Measurements from ENCODE around the gene SYTL4.

Gene SYTL4

DNA sequence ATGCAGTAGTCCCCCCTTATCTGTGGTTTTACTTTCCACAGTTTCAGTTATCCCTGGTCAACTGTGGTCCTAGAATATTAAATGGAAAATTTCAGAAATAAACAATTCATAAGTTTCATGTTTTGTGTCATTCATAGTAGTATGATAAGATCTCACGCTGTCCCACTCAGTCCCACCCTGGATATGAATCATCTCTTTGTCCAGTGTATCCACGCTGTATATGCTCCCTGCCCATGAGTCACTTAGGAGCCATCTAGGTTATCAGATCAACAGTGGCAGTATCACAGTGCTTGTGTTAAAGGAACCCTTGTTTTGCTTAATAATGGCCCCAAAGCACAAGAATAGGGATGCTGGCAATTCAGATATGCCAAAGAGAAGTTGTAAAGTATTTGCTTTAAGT, 16.2 kb upstream of the SYTL4 start:
- no CpG with 5 or more reads among the region's 2 CpGs for WGBS, 2 donors (ENCODE audit: extremely low coverage in 2 of 2, insufficient read length in 2 of 2, insufficient replicate concordance in 1 of 2)
- no peak overlapping the region for H2BK15ac ChIP-seq (ENCODE audit: low read length)
- no peak overlapping the region for H2BK120ac ChIP-seq (ENCODE audit: low read depth, low read length)
- H3K27me3 ChIP-seq (ENCODE audit: control insufficient read depth in 3 of 3, insufficient read depth in 3 of 3, low read depth in 1 of 3, low read length in 3 of 3), result peaks cover 0 to 15% (median 0%) of the 10 kb centered on the region in 3 experiments
- H3K23ac ChIP-seq (ENCODE audit: low read depth, low read length, poor library complexity), result no peak overlapping the region
- H3K4me1 ChIP-seq (ENCODE audit: control insufficient read depth in 2 of 2, insufficient read depth in 1 of 2, low read depth in 1 of 2, low read length in 2 of 2), result peaks cover 0 to 2% of the 10 kb centered on the region in 2 donors
- H3K4me2 ChIP-seq (ENCODE audit: insufficient read depth, low read length, poor library complexity, severe bottlenecking), result no peak overlapping the region
- no peak overlapping the region for H3K27ac ChIP-seq (replicated peaks; ENCODE audit: low read length)
- no peak overlapping the region for H4K91ac ChIP-seq (ENCODE audit: low read depth, low read length, poor library complexity)
- no peak overlapping the region for H4K8ac ChIP-seq (ENCODE audit: low read depth, low read length)
- no peak overlapping the region for H2BK12ac ChIP-seq (ENCODE audit: low read length)
- no peaks in the 10 kb centered on the region for H3K9me3 ChIP-seq (replicated peaks in 1 of 2; ENCODE audit: control insufficient read depth in 2 of 2, insufficient read depth in 1 of 2, low read depth in 1 of 2, low read length in 2 of 2)
- H3K18ac ChIP-seq (ENCODE audit: low read length), result no peak overlapping the region
- H2AK5ac ChIP-seq (ENCODE audit: low read depth, low read length), result no peak overlapping the region
- no peaks in the 10 kb centered on the region for H3K79me1 ChIP-seq (ENCODE audit: low read depth, low read length)
- no peak overlapping the region for H3K4me3 ChIP-seq (ENCODE audit: low read length in 2 of 2)
- H3K36me3 ChIP-seq (replicated peaks in 1 of 2; ENCODE audit: control insufficient read depth in 2 of 2, insufficient read depth in 2 of 2, low read length in 2 of 2), result no peaks in the 10 kb centered on the region
- no peak overlapping the region for H2AFZ ChIP-seq (ENCODE audit: low read length)
- H3K9ac ChIP-seq (ENCODE audit: low read depth, low read length, poor library complexity), result no peak overlapping the region
- H3K14ac ChIP-seq (ENCODE audit: low read length), result no peak overlapping the region
- no peak overlapping the region for H3K4ac ChIP-seq (ENCODE audit: low read length)
- no peak overlapping the region for H2BK5ac ChIP-seq (ENCODE audit: low read length)
- DNase-seq (ENCODE audit: low spot score), result no peak

DNA sequence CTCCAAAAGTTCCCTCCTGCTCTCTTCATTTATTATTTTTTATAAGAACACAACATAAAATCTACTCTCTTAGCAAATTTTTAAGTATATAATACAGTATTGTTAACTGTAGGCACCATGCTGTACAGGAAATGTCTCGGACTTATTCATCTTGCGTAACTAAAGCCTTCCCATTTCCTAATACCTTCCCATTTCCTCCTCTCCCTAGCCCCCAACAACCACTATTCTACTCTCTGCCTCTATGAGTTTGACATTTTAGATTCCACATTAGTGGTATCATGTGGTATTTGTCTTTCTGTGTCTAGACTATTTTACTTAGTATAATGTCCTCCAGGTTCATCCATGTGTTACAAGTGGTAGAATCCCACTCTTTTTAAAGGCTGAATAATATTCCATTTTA, 15.8 kb upstream of the SYTL4 start:
- Histone ChIP-seq H3K23ac (ENCODE audit: low read depth, low read length, poor library complexity) (no peak overlapping the region), H4K91ac (ENCODE audit: low read depth, low read length, poor library complexity) (no peak overlapping the region), H3K4ac (ENCODE audit: low read length) (no peak overlapping the region), H2BK15ac (ENCODE audit: low read length) (no peak overlapping the region), H2BK12ac (ENCODE audit: low read length) (no peak overlapping the region), H3K9ac (ENCODE audit: low read depth, low read length, poor library complexity) (no peak overlapping the region), H3K9me3 (replicated peaks in 1 of 2; ENCODE audit: control insufficient read depth in 2 of 2, insufficient read depth in 1 of 2, low read depth in 1 of 2, low read length in 2 of 2) (no peaks in the 10 kb centered on the region), H3K14ac (ENCODE audit: low read length) (no peak overlapping the region), H3K79me1 (ENCODE audit: low read depth, low read length) (no peaks in the 10 kb centered on the region), H3K18ac (ENCODE audit: low read length) (no peak overlapping the region), H2AFZ (ENCODE audit: low read length) (no peak overlapping the region), H4K8ac (ENCODE audit: low read depth, low read length) (no peak overlapping the region), H2BK5ac (ENCODE audit: low read length) (no peak overlapping the region), H3K27ac (replicated peaks; ENCODE audit: low read length) (no peak overlapping the region), H2AK5ac (ENCODE audit: low read depth, low read length) (no peak overlapping the region), H3K4me1 (ENCODE audit: control insufficient read depth in 2 of 2, insufficient read depth in 1 of 2, low read depth in 1 of 2, low read length in 2 of 2) (peaks cover 0 to 2% of the 10 kb centered on the region in 2 donors), H2BK120ac (ENCODE audit: low read depth, low read length) (no peak overlapping the region), H3K27me3 (ENCODE audit: control insufficient read depth in 3 of 3, insufficient read depth in 3 of 3, low read depth in 1 of 3, low read length in 3 of 3) (peaks cover 0 to 19% (median 0%) of the 10 kb centered on the region in 3 experiments), H3K36me3 (replicated peaks in 1 of 2; ENCODE audit: control insufficient read depth in 2 of 2, insufficient read depth in 2 of 2, low read length in 2 of 2) (no peaks in the 10 kb centered on the region), H3K4me2 (ENCODE audit: insufficient read depth, low read length, poor library complexity, severe bottlenecking) (no peak overlapping the region), H3K4me3 (ENCODE audit: low read length in 2 of 2) (no peak overlapping the region)
- DNase-seq (ENCODE audit: low spot score), result no peak
- WGBS, 2 donors (ENCODE audit: extremely low coverage in 2 of 2, insufficient read length in 2 of 2, insufficient replicate concordance in 1 of 2), result no CpG with 5 or more reads among the region's 2 CpGs

DNA sequence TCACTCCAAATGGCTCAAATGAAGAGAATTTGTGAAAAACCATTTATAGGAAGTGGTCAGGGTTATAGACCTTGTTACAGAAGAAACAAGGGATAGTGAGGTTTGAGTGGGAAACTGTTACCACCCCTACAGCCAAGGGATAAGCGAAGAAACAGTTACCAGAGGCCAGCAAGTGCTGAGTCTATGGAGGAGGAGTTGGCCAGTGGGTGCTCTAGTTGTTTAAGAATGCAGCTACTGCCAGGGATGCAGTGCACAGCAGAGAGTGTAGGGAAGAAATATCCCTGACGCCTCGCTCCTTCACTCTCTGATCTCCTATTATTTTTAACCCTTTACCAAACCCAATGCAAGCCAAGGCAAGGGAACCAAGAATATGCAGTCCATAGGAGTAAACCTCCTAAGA, 15.2 kb upstream of the SYTL4 start:
- peaks cover 0 to 2% of the 10 kb centered on the region in 2 donors for H3K4me1 ChIP-seq (ENCODE audit: control insufficient read depth in 2 of 2, insufficient read depth in 1 of 2, low read depth in 1 of 2, low read length in 2 of 2)
- WGBS, 2 donors (ENCODE audit: extremely low coverage in 2 of 2, insufficient read length in 2 of 2, insufficient replicate concordance in 1 of 2), result no CpG with 5 or more reads among the region's 3 CpGs

DNA sequence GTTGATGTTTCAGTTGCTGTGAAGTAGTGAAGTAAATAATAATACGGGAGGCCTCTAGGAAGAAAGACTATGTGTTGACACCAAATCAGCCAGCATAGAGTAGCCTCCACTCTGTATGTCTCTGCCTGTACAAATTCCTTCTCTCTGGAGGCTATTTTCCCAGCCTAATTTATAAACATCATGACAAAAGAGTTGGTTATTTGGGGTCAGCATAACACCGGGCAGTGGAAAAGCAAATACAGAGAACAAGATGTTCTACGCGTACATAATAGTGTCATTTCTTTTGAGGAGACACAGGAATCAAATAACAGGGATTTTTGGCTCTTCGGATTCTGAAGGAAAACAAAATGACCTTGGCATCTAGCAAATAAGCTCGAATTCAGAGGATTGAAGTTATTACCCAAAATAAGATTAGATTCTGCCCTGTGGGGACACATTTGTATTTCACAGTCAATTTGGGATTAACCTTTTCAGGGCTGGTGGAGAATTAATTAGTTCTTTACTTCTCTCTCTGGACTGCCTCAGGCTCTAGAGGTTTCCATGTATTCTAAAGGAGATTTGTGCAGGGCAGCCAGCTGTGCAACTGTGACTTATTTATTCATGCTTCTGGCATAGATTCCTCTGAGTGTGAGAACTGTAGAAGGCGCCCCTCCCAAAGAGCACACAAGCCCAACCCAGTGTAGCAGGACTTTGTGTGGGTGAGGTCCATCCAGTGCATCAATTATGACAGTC, 14.1 kb upstream of the SYTL4 start:
- no peak for DNase-seq (ENCODE audit: low spot score)
- no peak overlapping the region for H2BK120ac ChIP-seq (ENCODE audit: low read depth, low read length)
- H2BK12ac ChIP-seq (ENCODE audit: low read length), result no peak overlapping the region
- H3K9ac ChIP-seq (ENCODE audit: low read depth, low read length, poor library complexity), result no peak overlapping the region
- H2BK5ac ChIP-seq (ENCODE audit: low read length), result no peak overlapping the region
- H3K14ac ChIP-seq (ENCODE audit: low read length), result no peak overlapping the region
- H4K8ac ChIP-seq (ENCODE audit: low read depth, low read length), result no peak overlapping the region
- H3K23ac ChIP-seq (ENCODE audit: low read depth, low read length, poor library complexity), result no peak overlapping the region
- H2AK5ac ChIP-seq (ENCODE audit: low read depth, low read length), result no peak overlapping the region
- no peak overlapping the region for H4K91ac ChIP-seq (ENCODE audit: low read depth, low read length, poor library complexity)
- peaks cover 0 to 2% of the 10 kb centered on the region in 2 donors for H3K4me1 ChIP-seq (ENCODE audit: control insufficient read depth in 2 of 2, insufficient read depth in 1 of 2, low read depth in 1 of 2, low read length in 2 of 2)
- no peak overlapping the region for H3K27ac ChIP-seq (replicated peaks; ENCODE audit: low read length)
- H3K4me2 ChIP-seq (ENCODE audit: insufficient read depth, low read length, poor library complexity, severe bottlenecking), result no peak overlapping the region
- H3K18ac ChIP-seq (ENCODE audit: low read length), result no peak overlapping the region
- no peak overlapping the region for H3K4me3 ChIP-seq (ENCODE audit: low read length in 2 of 2)
- H3K79me1 ChIP-seq (ENCODE audit: low read depth, low read length), result no peaks in the 10 kb centered on the region
- no peaks in the 10 kb centered on the region for H3K9me3 ChIP-seq (replicated peaks in 1 of 2; ENCODE audit: control insufficient read depth in 2 of 2, insufficient read depth in 1 of 2, low read depth in 1 of 2, low read length in 2 of 2)
- no peak overlapping the region for H2BK15ac ChIP-seq (ENCODE audit: low read length)
- H3K4ac ChIP-seq (ENCODE audit: low read length), result no peak overlapping the region
- no CpG with 5 or more reads among the region's 7 CpGs for WGBS, 2 donors (ENCODE audit: extremely low coverage in 2 of 2, insufficient read length in 2 of 2, insufficient replicate concordance in 1 of 2)
- no peak overlapping the region for H2AFZ ChIP-seq (ENCODE audit: low read length)
- H3K27me3 ChIP-seq (ENCODE audit: control insufficient read depth in 3 of 3, insufficient read depth in 3 of 3, low read depth in 1 of 3, low read length in 3 of 3), result peaks cover 0 to 20% (median 0%) of the 10 kb centered on the region in 3 experiments
- no peaks in the 10 kb centered on the region for H3K36me3 ChIP-seq (replicated peaks in 1 of 2; ENCODE audit: control insufficient read depth in 2 of 2, insufficient read depth in 2 of 2, low read length in 2 of 2)

More for the DNA sequence above, 15.2 kb upstream of the SYTL4 start:
- H2BK15ac ChIP-seq (ENCODE audit: low read length), result no peak overlapping the region
- H2BK120ac ChIP-seq (ENCODE audit: low read depth, low read length), result no peak overlapping the region
- DNase-seq (ENCODE audit: low spot score), result no peak
- peaks cover 0 to 20% (median 0%) of the 10 kb centered on the region in 3 experiments for H3K27me3 ChIP-seq (ENCODE audit: control insufficient read depth in 3 of 3, insufficient read depth in 3 of 3, low read depth in 1 of 3, low read length in 3 of 3)
- H3K14ac ChIP-seq (ENCODE audit: low read length), result no peak overlapping the region
- no peak overlapping the region for H3K23ac ChIP-seq (ENCODE audit: low read depth, low read length, poor library complexity)
- no peak overlapping the region for H3K9ac ChIP-seq (ENCODE audit: low read depth, low read length, poor library complexity)
- no peak overlapping the region for H3K27ac ChIP-seq (replicated peaks; ENCODE audit: low read length)
- H3K4me3 ChIP-seq (ENCODE audit: low read length in 2 of 2), result no peak overlapping the region
- H2AFZ ChIP-seq (ENCODE audit: low read length), result no peak overlapping the region
- H3K18ac ChIP-seq (ENCODE audit: low read length), result no peak overlapping the region
- no peak overlapping the region for H2BK5ac ChIP-seq (ENCODE audit: low read length)
- no peaks in the 10 kb centered on the region for H3K36me3 ChIP-seq (replicated peaks in 1 of 2; ENCODE audit: control insufficient read depth in 2 of 2, insufficient read depth in 2 of 2, low read length in 2 of 2)
- H4K8ac ChIP-seq (ENCODE audit: low read depth, low read length), result no peak overlapping the region
- H3K9me3 ChIP-seq (replicated peaks in 1 of 2; ENCODE audit: control insufficient read depth in 2 of 2, insufficient read depth in 1 of 2, low read depth in 1 of 2, low read length in 2 of 2), result no peaks in the 10 kb centered on the region
- no peaks in the 10 kb centered on the region for H3K79me1 ChIP-seq (ENCODE audit: low read depth, low read length)
- no peak overlapping the region for H3K4ac ChIP-seq (ENCODE audit: low read length)
- no peak overlapping the region for H2AK5ac ChIP-seq (ENCODE audit: low read depth, low read length)
- H3K4me2 ChIP-seq (ENCODE audit: insufficient read depth, low read length, poor library complexity, severe bottlenecking), result no peak overlapping the region
- H2BK12ac ChIP-seq (ENCODE audit: low read length), result no peak overlapping the region
- no peak overlapping the region for H4K91ac ChIP-seq (ENCODE audit: low read depth, low read length, poor library complexity)

Data from neuronal stem cell (in vitro differentiated cells).